GF-D8 (cell line): ENCODE measurements around the gene FAM171A2.

Experiments used
- DNase-seq: peaks from one replicate; lab custom pipeline; 2025; lab: John Stamatoyannopoulos, UW

Gene FAM171A2

DNA sequence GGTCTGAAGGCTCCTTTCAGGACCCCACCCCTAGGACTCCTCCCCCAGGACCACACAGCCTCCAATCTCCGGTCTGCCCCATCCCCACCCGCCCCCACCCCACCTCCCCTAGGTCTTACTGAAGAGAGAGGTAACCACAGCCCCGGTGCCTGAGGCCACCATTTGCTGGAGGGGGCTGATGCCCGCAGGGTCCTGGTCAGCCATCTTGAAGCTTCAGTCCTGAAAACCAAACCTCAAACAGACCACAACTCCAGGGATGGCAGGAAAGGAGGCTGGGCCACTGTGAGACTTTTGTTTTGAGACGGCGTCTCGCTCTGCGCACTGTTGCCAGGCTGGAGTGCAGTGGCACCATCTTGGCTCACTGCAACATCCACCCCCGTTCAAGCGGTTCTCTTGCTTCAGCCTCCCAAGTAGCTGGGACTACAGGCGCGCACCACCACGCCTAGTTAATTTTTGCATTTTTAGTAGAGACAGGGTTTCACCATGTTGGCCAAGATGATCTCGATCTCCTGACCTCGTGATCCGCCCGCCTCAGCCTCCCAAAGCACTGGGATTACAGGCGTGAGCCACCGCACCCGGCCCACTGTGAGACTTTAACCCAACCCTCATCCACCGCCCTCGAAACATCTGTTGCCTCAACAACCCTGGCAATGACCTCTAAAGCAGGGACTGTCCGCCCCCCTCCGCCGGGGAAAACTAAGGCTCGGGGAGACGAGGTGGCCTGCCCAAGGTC lies 40.1 kb downstream of the FAM171A2 start:
- no peak for DNase-seq

- DNase-seq = no peak
Observed at GRCh38 chr17:44322236-44322895, 41.3 kb downstream of the FAM171A2 start.

GRCh38 chr17:44321246-44322120 lies 42.2 kb downstream of the FAM171A2 start:
- DNase-seq = no peak

- no peak for DNase-seq
Observed at GRCh38 chr17:44320066-44320465, 43.6 kb downstream of the FAM171A2 start.

DNA sequence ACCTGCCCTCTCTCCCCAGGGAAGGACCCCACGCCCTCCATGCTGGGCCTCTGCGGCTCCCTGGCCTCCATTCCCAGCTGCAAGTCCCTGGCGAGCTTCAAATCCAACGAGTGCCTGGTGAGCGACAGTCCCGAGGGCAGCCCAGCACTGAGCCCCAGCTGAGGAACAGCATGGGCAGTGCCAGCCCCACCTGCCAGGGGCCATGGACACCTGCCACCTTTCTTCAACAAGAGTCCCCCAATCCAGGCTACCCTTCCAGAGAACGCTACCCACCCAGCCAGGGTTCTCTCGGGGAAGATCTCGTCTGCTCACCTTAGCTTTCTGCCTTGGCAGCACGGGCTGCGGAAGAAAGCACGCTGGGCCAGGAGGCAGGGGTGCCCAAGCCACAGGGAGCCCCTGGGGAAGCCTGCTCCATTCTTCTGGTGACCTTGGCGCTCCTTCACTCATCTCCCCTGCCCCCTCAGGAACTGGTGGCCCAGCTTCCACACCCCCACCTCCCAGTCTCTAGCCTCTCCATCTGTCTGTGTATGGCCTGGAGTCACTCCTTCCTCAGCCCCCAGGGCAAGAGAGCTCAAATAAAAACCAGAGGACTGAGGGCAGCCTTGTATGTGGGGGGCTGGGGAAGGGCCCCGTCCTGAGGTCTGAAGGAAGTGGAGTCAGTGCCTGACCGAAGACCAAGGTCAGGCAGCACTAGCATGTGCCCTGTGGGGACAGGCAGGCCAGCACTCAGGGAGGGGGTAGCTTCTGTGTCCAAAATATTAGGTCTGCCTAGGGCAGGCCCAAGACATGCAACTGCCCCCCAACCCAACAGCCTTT lies 45.4 kb downstream of the FAM171A2 start:
- DNase-seq = no peak

- DNase-seq = no peak
Observed at GRCh38 chr17:44317545-44317944, 46.1 kb downstream of the FAM171A2 start.

- no peak for DNase-seq
Observed at GRCh38 chr17:44315760-44316731, 47.6 kb downstream of the FAM171A2 start.

- DNase-seq = no peak
Observed at GRCh38 chr17:44314869-44315661, 48.6 kb downstream of the FAM171A2 start.

GRCh38 chr17:44314524-44314868 lies 49.2 kb downstream of the FAM171A2 start:
- DNase-seq = no peak

DNA sequence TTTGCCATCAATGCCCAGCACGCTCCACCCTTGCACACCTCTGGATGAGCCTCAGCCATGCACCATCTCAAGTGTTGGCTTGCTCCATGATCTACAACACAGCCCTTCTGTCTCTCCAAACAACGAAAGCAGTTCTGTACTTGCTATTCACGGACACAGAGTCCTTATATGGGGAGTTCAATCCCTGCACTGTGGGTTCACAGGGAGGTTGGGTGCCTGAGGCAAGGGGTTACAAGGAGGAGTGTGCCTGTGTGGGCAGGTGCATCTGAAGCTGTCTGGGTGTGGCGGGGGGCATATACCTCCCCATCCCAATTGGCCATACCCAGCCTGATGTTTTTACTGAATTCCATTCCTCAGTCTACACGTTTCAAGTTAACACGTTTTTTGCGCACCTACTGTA lies 49.6 kb downstream of the FAM171A2 start:
- DNase-seq = no peak

- no peak for DNase-seq
Observed at GRCh38 chr17:44312396-44313104, 51.1 kb downstream of the FAM171A2 start.

- DNase-seq = no peak
Observed at GRCh38 chr17:44311562-44312181, 52.0 kb downstream of the FAM171A2 start.

GRCh38 chr17:44310609-44311376 lies 52.9 kb downstream of the FAM171A2 start:
- no peak for DNase-seq

- no peak for DNase-seq
Observed at GRCh38 chr17:44310188-44310587, 53.5 kb downstream of the FAM171A2 start.

DNA sequence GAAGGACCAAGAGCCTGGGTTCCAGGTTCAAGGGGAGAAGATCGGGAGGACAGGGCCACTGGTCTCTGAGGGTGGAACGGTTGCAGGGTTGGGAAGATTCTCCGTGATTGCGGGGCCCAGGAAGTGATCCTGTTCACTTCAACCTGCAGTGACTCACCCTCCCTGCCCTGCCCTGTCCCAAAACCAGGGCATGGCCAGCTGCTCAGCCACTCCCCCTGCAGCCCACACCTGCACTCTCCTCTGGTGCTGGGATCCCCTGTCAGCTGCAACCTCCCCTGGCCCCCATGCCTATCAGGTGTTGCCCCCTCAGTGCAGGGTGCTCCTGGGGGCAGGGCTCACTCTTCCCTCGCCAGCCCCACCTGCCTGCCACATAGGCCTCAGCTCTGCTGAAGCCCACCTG lies 54.2 kb downstream of the FAM171A2 start:
- no peak for DNase-seq

DNA sequence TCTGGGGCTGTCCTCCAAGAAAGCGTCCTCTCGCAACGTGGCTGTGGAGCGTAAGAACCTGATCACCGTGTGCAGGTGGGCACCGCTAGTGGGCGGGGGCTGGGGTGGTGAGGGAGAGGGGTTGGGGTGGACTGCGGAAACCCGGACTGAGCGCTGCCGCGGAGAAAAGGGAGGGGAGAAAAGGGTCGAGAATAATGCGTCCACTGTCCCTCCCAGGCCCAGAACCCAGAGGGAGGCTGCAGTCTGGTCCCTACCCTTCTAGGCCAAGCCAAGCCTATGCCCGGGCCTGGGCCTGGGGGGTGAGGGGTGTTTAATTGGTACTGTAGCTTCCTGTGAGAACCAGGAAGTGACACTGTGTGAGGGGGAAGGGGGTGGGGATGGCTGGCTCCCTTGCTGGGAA lies 54.8 kb downstream of the FAM171A2 start:
- DNase-seq = no peak

- DNase-seq = no peak
Observed at GRCh38 chr17:44308320-44308818, 55.3 kb downstream of the FAM171A2 start, which contains the start of gene RUNDC3A. Gene RUNDC3A, plus strand, starts transcription at chr17:44308601. Its CDS starts 232 bp downstream, at chr17:44308833.
